IPS-18a (cell line): Measurements from ENCODE around the gene NAA80.
A peak's percentile ranks its signal among the peaks of the same experiment; 100 is the strongest.
"Not testable (repeated sequence)": the region's sequence is repeated elsewhere in the genome, so short reads cannot be mapped to it uniquely, and the experiment has no call there.

ENCODE experiments used
- H3K27ac ChIP-seq: one replicate; pipeline ENCODE4 v1.5.1; 2013; ENCODE audit warnings: low read length
- H3K27me3 ChIP-seq: one replicate; pipeline ENCODE4 v1.6.1; 2013; ENCODE audit warnings: mild to moderate bottlenecking, low read length; ENCODE audit not compliant: control insufficient read depth, insufficient read depth
- H3K36me3 ChIP-seq: one replicate; pipeline ENCODE4 v1.6.1; 2013; ENCODE audit warnings: low read depth, low read length; ENCODE audit not compliant: control insufficient read depth
- H3K4me1 ChIP-seq: one replicate; pipeline ENCODE4 v1.6.1; 2013; ENCODE audit warnings: low read depth, low read length; ENCODE audit not compliant: control insufficient read depth
- H3K4me3 ChIP-seq: one replicate; pipeline ENCODE4 v1.5.1; 2013; ENCODE audit warnings: low read length
- H3K9ac ChIP-seq: one replicate; pipeline ENCODE4 v1.6.1; 2013; ENCODE audit warnings: mild to moderate bottlenecking, low read length, moderate library complexity
- H3K9me3 ChIP-seq: one replicate; pipeline ENCODE4 v1.6.1; 2013; ENCODE audit warnings: low read depth, low read length; ENCODE audit not compliant: control insufficient read depth

The NAA80 gene

GRCh38 chr3:50294089-50294488 is 5.1 kb downstream of the NAA80 start:
- Histone ChIP-seq H3K36me3 (peaks cover 11% of the 10 kb centered on the region), H3K9me3 (no peaks in the 10 kb centered on the region), H3K27me3 (no peaks in the 10 kb centered on the region), H3K9ac (no peak overlapping the region), H3K27ac (no peak overlapping the region), H3K4me3 (no peak overlapping the region), H3K4me1 (peaks cover 5% of the 10 kb centered on the region)

- H3K4me3 ChIP-seq = peak overlapping the region; percentile 36
- no peak overlapping the region for H3K27ac ChIP-seq
- peaks cover 19% of the 10 kb centered on the region for H3K36me3 ChIP-seq
- peak overlapping the region; percentile 47 for H3K9ac ChIP-seq
- no peaks in the 10 kb centered on the region for H3K9me3 ChIP-seq
- H3K4me1 ChIP-seq = peaks cover 5% of the 10 kb centered on the region
- H3K27me3 ChIP-seq = no peaks in the 10 kb centered on the region
Measured at GRCh38 chr3:50293079-50293801, 6.0 kb downstream of the NAA80 start.

GRCh38 chr3:50292159-50293078 is 6.8 kb downstream of the NAA80 start, which contains the start of gene IFRD2:
TSS of gene IFRD2 (minus strand) at chr3:50292429. CDS start at chr3:50292274, 155 bp downstream.
- Histone ChIP-seq H3K9ac (peak within 1 kb of the TSS; percentile 88), H3K4me3 (peak within 1 kb of the TSS; percentile 93), H3K27ac (peak within 1 kb of the TSS; percentile 6), H3K36me3 (peaks cover 28% of the 10 kb centered on the region), H3K9me3 (no peaks in the 10 kb centered on the region), H3K27me3 (no peaks in the 10 kb centered on the region), H3K4me1 (peaks cover 5% of the 10 kb centered on the region)

- no peak overlapping the region for H3K27ac ChIP-seq
- peaks cover 5% of the 10 kb centered on the region for H3K4me1 ChIP-seq
- H3K4me3 ChIP-seq = no peak overlapping the region
- peaks cover 34% of the 10 kb centered on the region for H3K36me3 ChIP-seq
- no peak overlapping the region for H3K9ac ChIP-seq
- no peaks in the 10 kb centered on the region for H3K9me3 ChIP-seq
- no peaks in the 10 kb centered on the region for H3K27me3 ChIP-seq
Measured at GRCh38 chr3:50290161-50290641, 9.0 kb downstream of the NAA80 start.

GRCh38 chr3:50289130-50289529 is 10.1 kb downstream of the NAA80 start:
- peaks cover 34% of the 10 kb centered on the region for H3K36me3 ChIP-seq
- no peak overlapping the region for H3K4me3 ChIP-seq
- H3K27me3 ChIP-seq = no peaks in the 10 kb centered on the region
- H3K4me1 ChIP-seq = peaks cover 5% of the 10 kb centered on the region
- H3K9ac ChIP-seq = no peak overlapping the region
- no peaks in the 10 kb centered on the region for H3K9me3 ChIP-seq
- no peak overlapping the region for H3K27ac ChIP-seq

- no peak overlapping the region for H3K27ac ChIP-seq
- no peak overlapping the region for H3K4me3 ChIP-seq
- H3K9ac ChIP-seq = no peak overlapping the region
- H3K27me3 ChIP-seq = no peaks in the 10 kb centered on the region
- H3K4me1 ChIP-seq = peaks cover 5% of the 10 kb centered on the region
- H3K36me3 ChIP-seq = peaks cover 34% of the 10 kb centered on the region
- H3K9me3 ChIP-seq = no peaks in the 10 kb centered on the region
Measured at GRCh38 chr3:50288387-50289007, 10.7 kb downstream of the NAA80 start.

- H3K4me3 ChIP-seq = no peak overlapping the region
- H3K36me3 ChIP-seq = peaks cover 34% of the 10 kb centered on the region
- H3K27ac ChIP-seq = no peak overlapping the region
- H3K4me1 ChIP-seq = no peaks in the 10 kb centered on the region
- no peak overlapping the region for H3K9ac ChIP-seq
- H3K27me3 ChIP-seq = no peaks in the 10 kb centered on the region
- H3K9me3 ChIP-seq = no peaks in the 10 kb centered on the region
Measured at GRCh38 chr3:50287262-50287661, 11.9 kb downstream of the NAA80 start.

- H3K27ac ChIP-seq = no peak overlapping the region
- H3K4me1 ChIP-seq = no peaks in the 10 kb centered on the region
- H3K4me3 ChIP-seq = no peak overlapping the region
- H3K9me3 ChIP-seq = no peaks in the 10 kb centered on the region
- H3K36me3 ChIP-seq = peaks cover 34% of the 10 kb centered on the region
- no peak overlapping the region for H3K9ac ChIP-seq
- no peaks in the 10 kb centered on the region for H3K27me3 ChIP-seq
Measured at GRCh38 chr3:50286322-50287227, 12.6 kb downstream of the NAA80 start.

- H3K27me3 ChIP-seq, H3K9me3 ChIP-seq, H3K27ac ChIP-seq, H3K4me1 ChIP-seq, H3K4me3 ChIP-seq, H3K9ac ChIP-seq: not testable (repeated sequence)
- peaks cover 23% of the 10 kb centered on the region for H3K36me3 ChIP-seq
Measured at GRCh38 chr3:50284121-50284520, 15.1 kb downstream of the NAA80 start.

GRCh38 chr3:50279255-50280016 is 19.8 kb downstream of the NAA80 start:
- Histone ChIP-seq H3K27ac (no peak overlapping the region), H3K9ac (no peak overlapping the region), H3K27me3 (peaks cover 27% of the 10 kb centered on the region), H3K36me3 (no peaks in the 10 kb centered on the region), H3K4me3 (no peak overlapping the region), H3K9me3 (no peaks in the 10 kb centered on the region), H3K4me1 (peaks cover 6% of the 10 kb centered on the region)
